ENCODE data around the gene VPS72. TPM values are rescaled to one million over a fixed set of nuclear protein-coding genes. Genes with fewer than 3 reads are reported as not detected.

VPS72 gene
- total RNA-seq, 1 experiment from 2014 or later: 68.9 TPM

- peaks cover 35 to 36% of the 10 kb centered on the region in 2 experiments; a peak in 3 of 4 replicates for H3K36me3 ChIP-seq (ENCODE audit: control insufficient read depth in 1 of 2, insufficient read depth in 2 of 2, low read length in 2 of 2)
- no peak overlapping the region for H3K4me3 ChIP-seq (replicated peaks in 1 of 2; ENCODE audit: low read depth in 1 of 2, low read length in 2 of 2)
- no peaks in the 10 kb centered on the region for H3K27me3 ChIP-seq (ENCODE audit: insufficient read depth, low read length)
- no peaks in the 10 kb centered on the region for H3K9me3 ChIP-seq (ENCODE audit: control insufficient read depth in 1 of 2, insufficient read depth in 1 of 2, low read depth in 1 of 2, low read length in 2 of 2)
- peaks cover 32% of the 10 kb centered on the region for H3K79me2 ChIP-seq (ENCODE audit: insufficient read depth, low read length)
- no peak overlapping the region for H2AFZ ChIP-seq (ENCODE audit: low read depth, low read length, poor library complexity, severe bottlenecking)
- peaks cover 4 to 10% of the 10 kb centered on the region in 2 experiments; a peak in 3 of 4 replicates for H3K4me1 ChIP-seq (ENCODE audit: control insufficient read depth in 1 of 2, insufficient read depth in 2 of 2, low read length in 2 of 2)
- H3K9me2 ChIP-seq (ENCODE audit: insufficient read depth): no peaks in the 10 kb centered on the region
- BruUV-seq (replicated peaks): no TSS peak
- CTCF ChIA-PET: no interaction called here
- intact Hi-C loops (cut with micrococcal nuclease): no loop called here
- H3K4me2 ChIP-seq (ENCODE audit: low read length): no peak overlapping the region
- TF ChIP-seq CBX3 (IDR thresholded peaks at IDR 0.05; ENCODE audit: low read depth): no peak
- TF ChIP-seq SRF (IDR thresholded peaks at IDR 0.05; ENCODE audit: low read depth): no peak
- TF ChIP-seq CEBPB (IDR thresholded peaks at IDR 0.05; ENCODE audit: low read depth): no peak
- TF ChIP-seq ZBTB33 (IDR thresholded peaks at IDR 0.05; ENCODE audit: extremely low read depth, insufficient replicate concordance, low read length): no peak
- no peak for TF ChIP-seq SIN3A (IDR thresholded peaks at IDR 0.05; ENCODE audit: low read depth)
- TF ChIP-seq MAX (IDR thresholded peaks at IDR 0.05): no peak
- TF ChIP-seq FOSL1 (IDR thresholded peaks at IDR 0.05; ENCODE audit: low read depth): no peak
- TF ChIP-seq ZFX (IDR thresholded peaks at IDR 0.05): no peak
- no peak for TF ChIP-seq ELF1 (IDR thresholded peaks at IDR 0.05; ENCODE audit: borderline replicate concordance, low read depth)
- TF ChIP-seq POLR2A (IDR thresholded peaks at IDR 0.05; ENCODE audit: borderline replicate concordance, extremely low read depth, insufficient read depth, insufficient read length): no peak
- TF ChIP-seq REST (IDR thresholded peaks at IDR 0.05; ENCODE audit: low read depth): no peak
- TF ChIP-seq POLR2AphosphoS5 (IDR thresholded peaks at IDR 0.05; ENCODE audit: low read depth, low read length): no peak
- no peak for TF ChIP-seq EZH2phosphoT487 (IDR thresholded peaks at IDR 0.05; ENCODE audit: borderline replicate concordance)
- no peak for TF ChIP-seq CTCF (IDR thresholded peaks at IDR 0.05 in 2 of 3, conservative IDR thresholded peaks at IDR 0.05 in 1 of 3; ENCODE audit: borderline replicate concordance in 1 of 3, insufficient read depth in 1 of 3, low read depth in 2 of 3, low read length in 2 of 3)
- no peak for TF ChIP-seq TCF7L2 (IDR thresholded peaks at IDR 0.05; ENCODE audit: borderline replicate concordance, extremely low read depth, insufficient read depth, insufficient read length)
- no peak for TF ChIP-seq YY1 (IDR thresholded peaks at IDR 0.05; ENCODE audit: extremely low read depth, insufficient replicate concordance, low read depth, low read length)
- no peak for TF ChIP-seq EZH2 (IDR thresholded peaks at IDR 0.05)
- TF ChIP-seq ATF3 (IDR thresholded peaks at IDR 0.05): no peak
- TF ChIP-seq SP1 (IDR thresholded peaks at IDR 0.05; ENCODE audit: low read depth): no peak
- no peak for TF ChIP-seq ZNF274 (IDR thresholded peaks at IDR 0.05; ENCODE audit: low read depth, low read length)
- RAD21 ChIA-PET (ENCODE audit: low non-redundant PET in 1 of 2, low total read pairs in 2 of 2, uncharacterized antibody in 2 of 2, unreplicated experiment in 2 of 2): no interaction called here
- H3K9ac ChIP-seq (ENCODE audit: low read length): no peak overlapping the region
- ATAC-seq (no peak), DNase-seq (ENCODE audit: low read depth, low spot score) (no peak)
- POLR2A ChIA-PET: no interaction called here
- H3K27ac ChIP-seq (ENCODE audit: low read depth, low read length): no peak overlapping the region
- no peaks in the 10 kb centered on the region for H4K20me1 ChIP-seq (ENCODE audit: insufficient read depth)
These were observed 5.8 kb downstream of the VPS72 start for GRCh38 chr1:151184211-151184610.

Data from HCT116 (cell line).